Measurements from ENCODE around the gene TCF4. TPM values are rescaled to one million over a fixed set of nuclear protein-coding genes. Genes with fewer than 3 reads are reported as not detected.

The TCF4 gene
- total RNA-seq, 1 donor from 2014 or later = 77.3 TPM

GRCh38 chr18:55343396-55344073, 244.5 kb downstream of the TCF4 start:
- Mint-ChIP-seq H3K27me3 (ENCODE audit: unreplicated experiment) (no peaks in the 10 kb centered on the region), H3K36me3 (ENCODE audit: unreplicated experiment) (peaks cover 3% of the 10 kb centered on the region), H3K9me3 (ENCODE audit: unreplicated experiment) (no peaks in the 10 kb centered on the region), H3K4me1 (ENCODE audit: unreplicated experiment) (peaks cover 9% of the 10 kb centered on the region), H3K4me3 (ENCODE audit: unreplicated experiment) (no peak overlapping the region), H3K27ac (ENCODE audit: unreplicated experiment) (peak overlapping the region; percentile 8)
- DNase-seq (ENCODE audit: extremely low spot score, unreplicated experiment) = no peak
- peak; percentile 80 for TF ChIP-seq CTCF (IDR thresholded peaks at IDR 0.05)

GRCh38 chr18:55340998-55341397, 247.0 kb downstream of the TCF4 start:
- peaks cover 4% of the 10 kb centered on the region for H3K36me3 Mint-ChIP-seq (ENCODE audit: unreplicated experiment)
- DNase-seq (ENCODE audit: extremely low spot score, unreplicated experiment) = no peak
- H3K9me3 Mint-ChIP-seq (ENCODE audit: unreplicated experiment) = no peaks in the 10 kb centered on the region
- no peak overlapping the region for H3K27ac Mint-ChIP-seq (ENCODE audit: unreplicated experiment)
- TF ChIP-seq CTCF (IDR thresholded peaks at IDR 0.05) = no peak
- H3K27me3 Mint-ChIP-seq (ENCODE audit: unreplicated experiment) = no peaks in the 10 kb centered on the region
- no peak overlapping the region for H3K4me3 Mint-ChIP-seq (ENCODE audit: unreplicated experiment)
- H3K4me1 Mint-ChIP-seq (ENCODE audit: unreplicated experiment) = peaks cover 11% of the 10 kb centered on the region

- peaks cover 4% of the 10 kb centered on the region for H3K36me3 Mint-ChIP-seq (ENCODE audit: unreplicated experiment)
- no peak for DNase-seq (ENCODE audit: extremely low spot score, unreplicated experiment)
- H3K4me3 Mint-ChIP-seq (ENCODE audit: unreplicated experiment) = no peak overlapping the region
- no peaks in the 10 kb centered on the region for H3K27me3 Mint-ChIP-seq (ENCODE audit: unreplicated experiment)
- peaks cover 11% of the 10 kb centered on the region for H3K4me1 Mint-ChIP-seq (ENCODE audit: unreplicated experiment)
- H3K9me3 Mint-ChIP-seq (ENCODE audit: unreplicated experiment) = no peaks in the 10 kb centered on the region
- H3K27ac Mint-ChIP-seq (ENCODE audit: unreplicated experiment) = no peak overlapping the region
- no peak for TF ChIP-seq CTCF (IDR thresholded peaks at IDR 0.05)
These were observed 248.0 kb downstream of the TCF4 start for GRCh38 chr18:55339990-55340389.

GRCh38 chr18:55338978-55339650, 248.9 kb downstream of the TCF4 start:
- peak; percentile 27 for TF ChIP-seq CTCF (IDR thresholded peaks at IDR 0.05)

GRCh38 chr18:55337908-55338521, 250.0 kb downstream of the TCF4 start:
- TF ChIP-seq CTCF (IDR thresholded peaks at IDR 0.05) = no peak
- no peak overlapping the region for H3K4me3 Mint-ChIP-seq (ENCODE audit: unreplicated experiment)
- peaks cover 4% of the 10 kb centered on the region for H3K36me3 Mint-ChIP-seq (ENCODE audit: unreplicated experiment)
- no peak for DNase-seq (ENCODE audit: extremely low spot score, unreplicated experiment)
- no peak overlapping the region for H3K27ac Mint-ChIP-seq (ENCODE audit: unreplicated experiment)
- peaks cover 3% of the 10 kb centered on the region for H3K4me1 Mint-ChIP-seq (ENCODE audit: unreplicated experiment)
- H3K27me3 Mint-ChIP-seq (ENCODE audit: unreplicated experiment) = no peaks in the 10 kb centered on the region
- H3K9me3 Mint-ChIP-seq (ENCODE audit: unreplicated experiment) = no peaks in the 10 kb centered on the region

More at GRCh38 chr18:55338978-55339650, 248.9 kb downstream of the TCF4 start:
- Mint-ChIP-seq H3K4me3 (ENCODE audit: unreplicated experiment) (no peak overlapping the region), H3K36me3 (ENCODE audit: unreplicated experiment) (peaks cover 4% of the 10 kb centered on the region), H3K27me3 (ENCODE audit: unreplicated experiment) (no peaks in the 10 kb centered on the region), H3K27ac (ENCODE audit: unreplicated experiment) (no peak overlapping the region), H3K9me3 (ENCODE audit: unreplicated experiment) (no peaks in the 10 kb centered on the region), H3K4me1 (ENCODE audit: unreplicated experiment) (peaks cover 11% of the 10 kb centered on the region)
- no peak for DNase-seq (ENCODE audit: extremely low spot score, unreplicated experiment)

Data from osteocyte (in vitro differentiated cells).